ENCODE results near the gene TNFRSF21.

DNA sequence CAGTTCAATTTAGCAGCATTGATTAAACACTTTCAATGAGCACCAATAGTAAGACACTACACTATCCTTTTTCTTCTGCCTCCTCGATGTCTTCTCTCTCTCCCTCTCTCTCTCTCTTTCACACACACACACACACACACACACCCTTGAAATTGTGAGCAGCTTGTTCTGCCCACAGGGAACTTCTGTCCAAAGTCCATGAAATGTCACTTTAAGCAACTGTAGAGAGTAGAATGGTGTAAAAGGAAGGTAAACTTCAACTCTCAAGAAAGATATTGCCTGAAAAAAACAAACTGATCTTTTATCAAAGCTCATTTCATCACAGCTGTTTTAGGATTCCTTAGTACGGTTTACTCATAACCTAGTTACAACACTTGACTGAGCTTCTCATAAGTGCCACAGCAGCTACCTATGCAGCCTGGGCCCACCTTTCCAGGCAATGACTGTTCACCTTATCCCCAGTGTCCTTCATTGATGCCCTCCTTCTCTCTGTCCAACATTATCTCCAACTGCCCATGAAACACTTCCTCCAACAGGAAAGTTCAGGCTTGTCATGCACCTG is 107.0 kb downstream of the TNFRSF21 start:
- no peak for TF ChIP-seq EGR1 (IDR thresholded peaks at IDR 0.05)
- TF ChIP-seq, protein P1, sequence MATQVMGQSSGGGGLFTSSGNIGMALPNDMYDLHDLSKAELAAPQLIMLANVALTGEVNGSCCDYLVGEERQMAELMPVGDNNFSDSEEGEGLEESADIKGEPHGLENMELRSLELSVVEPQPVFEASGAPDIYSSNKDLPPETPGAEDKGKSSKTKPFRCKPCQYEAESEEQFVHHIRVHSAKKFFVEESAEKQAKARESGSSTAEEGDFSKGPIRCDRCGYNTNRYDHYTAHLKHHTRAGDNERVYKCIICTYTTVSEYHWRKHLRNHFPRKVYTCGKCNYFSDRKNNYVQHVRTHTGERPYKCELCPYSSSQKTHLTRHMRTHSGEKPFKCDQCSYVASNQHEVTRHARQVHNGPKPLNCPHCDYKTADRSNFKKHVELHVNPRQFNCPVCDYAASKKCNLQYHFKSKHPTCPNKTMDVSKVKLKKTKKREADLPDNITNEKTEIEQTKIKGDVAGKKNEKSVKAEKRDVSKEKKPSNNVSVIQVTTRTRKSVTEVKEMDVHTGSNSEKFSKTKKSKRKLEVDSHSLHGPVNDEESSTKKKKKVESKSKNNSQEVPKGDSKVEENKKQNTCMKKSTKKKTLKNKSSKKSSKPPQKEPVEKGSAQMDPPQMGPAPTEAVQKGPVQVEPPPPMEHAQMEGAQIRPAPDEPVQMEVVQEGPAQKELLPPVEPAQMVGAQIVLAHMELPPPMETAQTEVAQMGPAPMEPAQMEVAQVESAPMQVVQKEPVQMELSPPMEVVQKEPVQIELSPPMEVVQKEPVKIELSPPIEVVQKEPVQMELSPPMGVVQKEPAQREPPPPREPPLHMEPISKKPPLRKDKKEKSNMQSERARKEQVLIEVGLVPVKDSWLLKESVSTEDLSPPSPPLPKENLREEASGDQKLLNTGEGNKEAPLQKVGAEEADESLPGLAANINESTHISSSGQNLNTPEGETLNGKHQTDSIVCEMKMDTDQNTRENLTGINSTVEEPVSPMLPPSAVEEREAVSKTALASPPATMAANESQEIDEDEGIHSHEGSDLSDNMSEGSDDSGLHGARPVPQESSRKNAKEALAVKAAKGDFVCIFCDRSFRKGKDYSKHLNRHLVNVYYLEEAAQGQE (IDR thresholded peaks at IDR 0.05; ENCODE audit: low read depth) = no peak
- TF ChIP-seq YY1 (IDR thresholded peaks at IDR 0.05; ENCODE audit: low read depth) = no peak
- no peak for TF ChIP-seq TEAD4 (IDR thresholded peaks at IDR 0.05)
- TF ChIP-seq, protein P2, sequence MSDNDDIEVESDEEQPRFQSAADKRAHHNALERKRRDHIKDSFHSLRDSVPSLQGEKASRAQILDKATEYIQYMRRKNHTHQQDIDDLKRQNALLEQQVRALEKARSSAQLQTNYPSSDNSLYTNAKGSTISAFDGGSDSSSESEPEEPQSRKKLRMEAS (IDR thresholded peaks at IDR 0.05) = no peak
- no peak for TF ChIP-seq EP300 (IDR thresholded peaks at IDR 0.05; ENCODE audit: borderline replicate concordance)

Data from Ishikawa (cell line).